Sciatic nerve (tissue), 2 donors: Measurements from ENCODE around the gene CCNY. TPM values are rescaled to one million over a fixed set of nuclear protein-coding genes. Genes with fewer than 3 reads are reported as not detected.

Experiments used
- ATAC-seq: fragments of 200-7000 bp; cut with Tn5 transposase; one replicate; pipeline ENCODE4 v1.9.1; 2020; ENCODE audit warnings: mild to moderate bottlenecking, moderate library complexity
- DNase-seq: peaks from one replicate; pipeline ENCODE4 v3.0.0-alpha.2; 2020; ENCODE audit warnings: low spot score
- intact Hi-C: fragments of 100-400 bp; cut with DNase I; formaldehyde crosslinking; loops from one replicate; pipeline ENCODE4 v1.14.2; 2022
- total RNA-seq: library from RNA; stranded (reverse); fragmentation: NEBNext Ultra II Directional; extraction: Animal tissue kit (Norgen Biotek cat#: 25700); gene quantifications from one replicate; pipeline ENCODE4 v1.2.1, GENCODE V29; 2021
- donor health status: DM: no; HTN: no; CAD: no.
- donor health status: DM: no; HTN: no; CAD: no.

The CCNY gene
- total RNA-seq, 1 donor from 2014 or later, result 65.3 TPM

GRCh38 chr10:35438718-35439571, 102.6 kb downstream of the CCNY start:
- ATAC-seq (no peak), DNase-seq (no peak)
- intact Hi-C loops, result no loop called here

GRCh38 chr10:35440016-35440415, 103.7 kb downstream of the CCNY start:
- DNase-seq (no peak), ATAC-seq (no peak)
- intact Hi-C loops, result no loop called here

GRCh38 chr10:35442028-35442427, 105.7 kb downstream of the CCNY start:
- ATAC-seq, result no peak
- no peak for DNase-seq
- intact Hi-C loops, result no loop called here

GRCh38 chr10:35442592-35442991, 106.3 kb downstream of the CCNY start:
- intact Hi-C loops, result no loop called here
- ATAC-seq (no peak), DNase-seq (no peak)

- DNase-seq (no peak), ATAC-seq (no peak)
- intact Hi-C loops, result no loop called here
Measured at GRCh38 chr10:35443858-35444257, 107.5 kb downstream of the CCNY start.

- ATAC-seq (no peak), DNase-seq (no peak)
- intact Hi-C loops, result no loop called here
Measured at GRCh38 chr10:35445150-35445884, 109.0 kb downstream of the CCNY start.

GRCh38 chr10:35446439-35446838, 110.1 kb downstream of the CCNY start:
- DNase-seq (no peak), ATAC-seq (peak; percentile 12)
- intact Hi-C loops, result no loop called here

GRCh38 chr10:35447693-35448407, 111.5 kb downstream of the CCNY start:
- ATAC-seq (peak; percentile 50), DNase-seq (no peak)
- intact Hi-C loops, result no loop called here

- peak; percentile 44 for ATAC-seq
- intact Hi-C loops, result no loop called here
- no peak for DNase-seq
Measured at GRCh38 chr10:35448687-35449662, 112.7 kb downstream of the CCNY start.

GRCh38 chr10:35449944-35450343, 113.6 kb downstream of the CCNY start:
- intact Hi-C loops, result no loop called here
- ATAC-seq, result no peak

GRCh38 chr10:35451151-35452016, 115.1 kb downstream of the CCNY start:
- peak; percentile 41 for ATAC-seq
- intact Hi-C loops, result no loop called here
- DNase-seq, result no peak

More at GRCh38 chr10:35449944-35450343, 113.6 kb downstream of the CCNY start:
- DNase-seq, result no peak

- ATAC-seq, result no peak
- DNase-seq, result no peak
- intact Hi-C loops, result no loop called here
Measured at GRCh38 chr10:35452171-35452570, 115.9 kb downstream of the CCNY start.

- intact Hi-C loops, result no loop called here
- no peak for ATAC-seq
- no peak for DNase-seq
Measured at GRCh38 chr10:35452847-35453246, 116.5 kb downstream of the CCNY start.

GRCh38 chr10:35453855-35454532, 117.7 kb downstream of the CCNY start:
- no peak for DNase-seq
- ATAC-seq, result peak; percentile 72
- intact Hi-C loops, result no loop called here

GRCh38 chr10:35456153-35456720, 119.9 kb downstream of the CCNY start:
- no peak for ATAC-seq
- no peak for DNase-seq
- intact Hi-C loops, result no loop called here

- intact Hi-C loops, result no loop called here
- ATAC-seq (no peak), DNase-seq (no peak)
Measured at GRCh38 chr10:35456784-35457183, 120.5 kb downstream of the CCNY start.
